Measurements from ENCODE around the gene KLF15.

KLF15 gene

GRCh38 chr3:126389112-126389793 lies 32.0 kb upstream of the KLF15 start:
- DNase-seq: peak; percentile 79

- DNase-seq: no peak
Measured at GRCh38 chr3:126381966-126382365, 24.8 kb upstream of the KLF15 start.

GRCh38 chr3:126380011-126380768 lies 23.0 kb upstream of the KLF15 start:
- no peak for DNase-seq

GRCh38 chr3:126378341-126378751 lies 21.1 kb upstream of the KLF15 start:
- DNase-seq: no peak

GRCh38 chr3:126377211-126377610 lies 20.0 kb upstream of the KLF15 start:
- no peak for DNase-seq

GRCh38 chr3:126376444-126376843 lies 19.2 kb upstream of the KLF15 start:
- DNase-seq: no peak

- DNase-seq: no peak
Measured at GRCh38 chr3:126375835-126376331, 18.7 kb upstream of the KLF15 start.

GRCh38 chr3:126373682-126374601 lies 16.7 kb upstream of the KLF15 start:
- DNase-seq: no peak

GRCh38 chr3:126373146-126373613 lies 16.0 kb upstream of the KLF15 start:
- no peak for DNase-seq

GRCh38 chr3:126372413-126373145 lies 15.4 kb upstream of the KLF15 start:
- no peak for DNase-seq

- no peak for DNase-seq
Measured at GRCh38 chr3:126371096-126371705, 14.0 kb upstream of the KLF15 start.

- no peak for DNase-seq
Measured at GRCh38 chr3:126370606-126371005, 13.4 kb upstream of the KLF15 start.

GRCh38 chr3:126370055-126370454 lies 12.8 kb upstream of the KLF15 start:
- DNase-seq: no peak

- DNase-seq: no peak
Measured at GRCh38 chr3:126369490-126369889, 12.3 kb upstream of the KLF15 start.

GRCh38 chr3:126367316-126367805 lies 10.2 kb upstream of the KLF15 start:
- no peak for DNase-seq

- no peak for DNase-seq
Measured at GRCh38 chr3:126365351-126366277, 8.4 kb upstream of the KLF15 start.

GRCh38 chr3:126364731-126365301 lies 7.6 kb upstream of the KLF15 start:
- no peak for DNase-seq

- no peak for DNase-seq
Measured at GRCh38 chr3:126364130-126364695, 7.0 kb upstream of the KLF15 start.

GRCh38 chr3:126361211-126361610 lies 4.0 kb upstream of the KLF15 start:
- DNase-seq: no peak

- DNase-seq: no peak
Measured at GRCh38 chr3:126360714-126361060, 3.5 kb upstream of the KLF15 start.

Measured in DMS153 (cell line).